IPS DF 19.7 (cell line): ENCODE measurements around the gene RFX3.
"Not testable (repeated sequence)": the region's sequence is repeated elsewhere in the genome, so short reads cannot be mapped to it uniquely, and the experiment has no call there.

Source experiments
- DNase-seq: peaks from one replicate; pipeline ENCODE4 v3.0.0-alpha.2; 2013; ENCODE audit warnings: low read depth, low spot score

RFX3 gene

DNA sequence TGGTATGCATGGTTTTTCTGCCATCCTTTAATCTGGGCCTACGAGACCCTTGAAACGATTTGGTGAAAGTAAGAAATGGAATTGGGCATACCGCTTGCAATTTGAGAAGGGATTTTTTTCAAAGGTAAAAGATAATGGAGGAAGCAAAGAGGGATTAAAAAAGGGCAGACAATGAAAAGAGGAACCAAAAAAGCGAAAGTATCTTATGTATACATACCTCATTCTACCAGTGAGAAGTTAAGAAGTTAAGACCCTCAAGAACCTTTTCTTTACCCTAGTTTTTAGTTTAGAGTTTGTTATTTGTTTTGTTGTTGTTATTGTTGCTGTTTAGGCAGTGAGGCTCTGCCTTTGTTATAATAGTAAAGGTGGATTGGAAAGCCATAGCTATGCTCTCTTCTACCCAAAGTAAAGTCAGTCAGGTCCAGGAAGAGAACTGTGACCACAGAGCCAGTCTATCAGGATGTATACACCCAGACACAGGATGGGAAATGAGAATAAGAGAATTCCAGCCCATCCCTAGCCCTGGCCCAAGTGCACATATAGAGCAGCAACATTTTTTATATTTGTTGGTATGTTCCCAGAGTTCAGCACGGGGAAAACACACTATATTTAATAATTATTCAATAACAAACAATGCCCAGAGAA lies 166.6 kb downstream of the RFX3 start:
- DNase-seq: no peak

DNA sequence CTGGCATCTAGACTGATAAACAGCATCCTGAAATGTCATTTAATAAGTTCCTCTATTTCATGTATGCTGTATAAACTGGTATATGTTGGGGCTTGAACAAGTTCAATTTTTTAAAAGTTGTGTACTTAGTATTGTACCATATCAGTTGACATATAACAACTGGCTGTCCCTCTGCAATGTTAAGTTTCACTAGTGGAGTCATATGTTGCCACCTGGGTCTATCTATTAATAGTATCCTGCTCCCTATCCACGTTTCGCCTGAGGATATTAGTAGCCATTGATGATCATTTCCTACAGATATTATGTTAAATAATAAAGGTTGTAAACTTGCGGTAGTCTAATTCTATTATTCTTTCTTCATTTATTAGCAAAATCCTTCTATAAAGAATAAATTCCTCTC lies 177.6 kb downstream of the RFX3 start:
- no peak for DNase-seq

DNA sequence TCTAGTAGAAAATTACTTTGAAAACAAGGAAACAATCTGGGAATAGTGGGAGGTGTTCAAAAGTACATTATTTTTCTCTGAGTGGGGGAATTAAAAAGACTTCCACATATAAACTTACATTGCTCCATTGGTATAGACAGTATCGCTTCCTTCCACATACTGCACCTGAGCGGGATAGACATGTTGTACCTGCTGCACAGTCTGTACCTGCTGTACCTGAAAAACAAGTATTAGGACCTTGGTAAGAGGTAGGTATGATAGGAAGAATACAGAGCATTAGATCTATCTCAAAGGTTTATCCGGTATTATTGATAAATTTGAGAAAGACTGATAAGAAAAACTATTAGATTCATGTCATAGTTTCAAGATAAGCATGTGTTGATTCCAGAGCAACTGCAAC lies 179.3 kb downstream of the RFX3 start:
- DNase-seq: no peak

DNA sequence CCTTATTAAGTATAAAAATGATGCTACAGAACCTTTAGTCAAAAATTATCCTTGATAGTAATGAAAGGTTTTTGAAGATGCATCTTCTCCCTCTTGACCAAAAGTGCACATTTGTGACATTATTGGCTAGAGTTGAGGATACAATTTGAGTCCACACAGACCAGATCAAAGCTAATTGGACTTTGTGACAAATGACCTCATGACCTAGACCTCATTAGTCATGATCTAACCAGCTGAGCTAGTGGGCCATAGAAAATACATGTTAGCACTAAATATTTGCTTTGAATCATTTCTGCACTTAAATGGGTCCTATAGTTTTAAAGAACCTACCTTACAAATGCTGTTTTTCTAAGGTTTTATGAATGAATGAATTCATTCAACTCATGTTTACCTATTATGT lies 182.1 kb downstream of the RFX3 start:
- no peak for DNase-seq

DNA sequence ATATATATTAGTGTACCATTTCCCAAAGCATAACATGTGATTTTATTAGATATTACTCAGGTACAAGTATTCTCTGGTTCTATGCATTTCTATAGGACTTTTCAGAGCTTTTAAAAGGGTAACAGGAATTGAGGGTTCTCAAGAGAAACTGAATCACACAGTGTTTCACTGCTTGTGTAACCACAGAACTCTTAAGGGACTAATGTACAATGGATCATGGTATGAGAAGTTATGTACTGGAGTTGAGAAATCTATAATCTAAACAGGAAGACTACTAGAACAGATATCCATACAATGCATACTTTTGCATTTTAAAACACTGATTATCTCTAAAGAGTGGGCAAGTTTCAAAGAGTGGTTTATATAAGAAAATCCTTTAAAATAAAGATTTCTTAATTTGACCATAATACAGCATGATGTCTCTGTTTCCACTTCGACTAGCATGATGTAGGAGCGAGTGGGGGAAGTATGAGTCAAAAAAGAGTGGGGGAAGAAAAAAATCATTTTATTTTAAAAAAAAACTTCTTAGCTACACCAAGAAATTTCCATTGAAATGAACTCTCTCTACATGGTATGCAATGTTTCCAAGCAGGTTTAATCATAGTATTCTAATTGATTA lies 183.5 kb downstream of the RFX3 start:
- no peak for DNase-seq

DNA sequence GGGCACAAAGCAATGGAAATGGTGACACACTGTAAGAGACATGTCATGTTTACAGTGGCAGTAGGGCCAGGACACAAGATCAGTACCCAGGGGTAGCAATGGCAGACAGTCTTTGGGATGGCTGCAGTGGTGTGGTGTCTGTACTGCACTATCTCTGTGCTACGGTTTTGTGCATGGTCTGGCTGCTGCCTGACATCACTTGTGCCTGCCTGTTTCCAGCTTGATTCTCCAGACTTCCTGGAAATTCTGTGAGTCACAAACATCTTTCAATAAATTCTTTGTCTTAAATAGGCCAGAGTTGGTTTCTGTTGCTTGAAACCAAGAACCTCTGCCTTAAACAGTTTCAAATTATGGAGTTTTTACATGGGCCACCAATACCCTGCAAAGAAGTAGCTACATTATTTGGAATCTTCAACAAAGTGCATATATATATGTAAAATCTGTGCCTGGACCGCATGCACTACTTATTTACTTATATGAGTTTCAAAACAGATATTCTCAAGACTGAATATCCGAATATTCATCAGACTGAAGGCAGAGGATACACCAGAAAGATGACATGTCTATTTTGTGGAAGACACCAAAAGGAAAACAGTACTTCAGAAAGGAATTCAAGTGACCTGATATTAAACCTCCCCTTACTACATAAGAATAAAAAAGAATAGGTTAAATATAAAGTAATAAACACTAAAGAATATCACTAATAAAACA lies 188.1 kb downstream of the RFX3 start:
- no peak for DNase-seq

DNA sequence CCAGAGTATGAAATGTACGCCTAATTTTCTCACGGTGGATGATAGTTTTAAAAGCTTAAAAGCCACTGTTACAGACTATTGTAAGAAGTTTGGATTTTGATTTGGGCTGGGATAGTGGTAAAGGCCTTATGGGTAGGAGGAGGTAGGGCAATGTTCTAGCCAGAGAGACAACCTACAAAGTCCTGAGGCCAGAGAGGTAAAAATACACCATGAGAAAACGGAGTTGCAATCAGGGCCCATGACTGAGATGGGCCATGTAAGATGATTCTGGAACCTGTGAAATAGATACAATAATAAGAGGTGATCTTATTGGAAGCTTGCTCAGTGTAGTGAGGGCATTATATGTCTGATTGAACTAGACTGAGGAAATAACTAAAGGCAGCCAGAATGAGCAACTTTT lies 188.8 kb downstream of the RFX3 start:
- no peak for DNase-seq

DNA sequence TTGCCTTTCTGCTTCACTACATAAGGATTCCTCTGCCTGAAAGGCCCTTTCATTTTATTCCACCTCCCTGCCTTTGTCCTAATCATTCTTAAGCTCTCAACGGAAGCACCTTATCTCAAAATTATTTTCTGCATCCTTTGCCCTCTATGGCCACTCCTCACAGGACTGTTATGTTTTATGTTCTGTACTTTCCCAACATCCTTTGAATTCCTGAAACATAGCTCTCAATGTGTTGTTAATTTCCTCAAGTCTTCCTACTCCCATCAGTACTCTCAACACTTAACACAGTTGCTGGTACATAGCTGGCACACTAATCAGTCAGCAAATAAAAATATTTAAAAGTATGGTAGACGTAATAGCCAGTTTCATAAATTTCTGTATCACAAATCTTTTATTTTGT lies 193.0 kb downstream of the RFX3 start:
- DNase-seq: no peak

DNA sequence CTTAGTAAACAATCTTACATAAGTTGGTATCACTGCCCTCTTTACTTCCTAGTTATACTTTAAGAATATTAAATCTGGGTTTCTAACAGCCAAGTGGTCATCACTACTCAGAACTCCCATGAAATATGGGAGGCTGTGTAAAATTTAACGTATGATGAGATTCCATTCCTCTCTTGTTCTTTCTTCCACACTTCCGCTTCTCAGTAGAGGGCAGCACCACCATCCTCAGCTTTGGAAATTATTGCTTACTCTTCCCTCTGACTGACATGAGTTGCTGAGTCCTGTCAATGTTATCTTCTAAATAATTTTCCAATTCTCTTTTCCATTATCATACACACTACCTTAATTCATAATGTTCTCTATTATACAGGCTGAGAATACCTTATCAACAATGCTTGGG lies 194.0 kb downstream of the RFX3 start:
- no peak for DNase-seq

DNA sequence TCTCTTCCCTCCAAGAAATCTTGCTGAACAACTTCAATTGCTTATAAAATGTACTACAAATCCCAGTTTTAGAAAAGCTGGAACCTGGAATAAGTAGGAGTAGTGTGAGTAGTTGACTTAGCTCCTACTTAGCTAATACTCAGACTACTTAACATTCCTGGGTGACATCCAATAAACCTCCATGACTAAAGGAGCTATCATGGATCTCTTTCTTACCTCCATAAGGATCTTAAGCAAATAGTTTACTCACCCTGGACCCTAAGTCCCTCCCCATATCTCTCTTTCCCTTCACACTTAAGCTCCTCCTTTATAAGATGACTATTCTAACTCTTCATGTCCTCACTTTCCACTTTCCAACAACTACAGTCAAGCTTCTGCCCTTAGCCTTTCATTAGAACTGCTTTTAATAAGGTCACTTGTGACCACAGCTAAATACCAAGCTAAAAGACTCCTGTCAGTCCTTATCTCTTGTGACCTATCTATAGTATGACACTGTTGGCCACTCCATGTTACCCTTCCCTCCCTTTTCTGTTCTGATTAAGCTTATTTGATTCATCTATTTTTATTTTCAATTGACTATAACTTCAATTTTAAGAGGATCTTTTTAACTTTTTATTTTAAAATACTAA lies 194.9 kb downstream of the RFX3 start:
- DNase-seq: no peak

DNA sequence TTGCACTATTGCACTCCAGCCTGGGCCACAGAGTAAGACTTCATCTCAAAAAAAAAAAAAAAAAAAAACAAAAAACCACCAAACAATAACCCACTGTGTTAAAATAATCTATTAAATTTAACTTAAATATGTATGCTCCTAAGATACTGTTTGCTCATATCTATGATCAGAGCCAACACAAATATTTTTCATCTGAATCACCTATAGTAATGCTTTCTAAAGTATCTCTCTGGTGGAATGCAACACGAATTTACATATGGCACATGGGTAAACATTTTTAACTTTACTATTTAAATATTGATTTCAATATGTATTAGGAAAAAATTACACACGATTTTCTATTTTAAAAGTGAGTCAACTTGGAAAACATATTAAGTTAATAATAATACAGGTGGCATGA lies 196.4 kb downstream of the RFX3 start:
- no peak for DNase-seq

DNA sequence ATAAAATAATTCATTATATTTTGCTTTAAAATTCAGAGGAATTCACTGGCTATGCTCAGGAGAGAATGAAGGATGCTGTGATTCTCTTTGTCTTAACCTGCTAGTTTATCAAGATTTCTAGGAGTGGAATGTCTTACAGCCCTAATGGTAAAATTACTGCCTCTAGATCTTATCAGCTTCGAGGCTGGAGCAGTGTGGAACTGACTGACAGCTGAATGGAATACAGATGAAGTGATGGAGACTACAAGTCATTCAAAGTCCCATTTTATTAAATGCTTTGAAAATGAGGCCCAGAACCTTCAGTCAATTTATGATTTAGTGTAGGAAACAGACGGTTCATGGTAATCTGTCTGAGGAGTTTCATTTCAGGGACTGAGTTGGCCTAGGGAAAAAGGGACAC lies 202.1 kb downstream of the RFX3 start:
- no peak for DNase-seq

DNA sequence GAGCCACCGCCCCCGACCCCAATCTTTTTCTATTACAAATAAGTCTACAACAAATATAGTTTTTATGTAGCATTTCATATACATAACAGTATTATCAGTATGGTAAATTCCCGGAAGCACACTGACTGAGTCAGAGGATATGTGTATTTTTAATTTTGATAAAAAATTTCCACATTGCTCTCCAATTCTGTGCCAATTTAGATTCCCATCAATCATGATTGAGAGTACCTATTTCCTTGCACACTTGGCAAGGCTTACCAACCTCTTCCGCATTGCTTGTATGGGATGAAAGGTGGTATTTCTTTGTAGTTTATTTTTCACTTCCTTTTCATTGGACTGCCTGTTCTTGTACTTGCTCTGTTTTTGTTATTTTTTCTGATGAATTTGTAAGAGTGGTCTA lies 204.6 kb downstream of the RFX3 start:
- no peak for DNase-seq

DNA sequence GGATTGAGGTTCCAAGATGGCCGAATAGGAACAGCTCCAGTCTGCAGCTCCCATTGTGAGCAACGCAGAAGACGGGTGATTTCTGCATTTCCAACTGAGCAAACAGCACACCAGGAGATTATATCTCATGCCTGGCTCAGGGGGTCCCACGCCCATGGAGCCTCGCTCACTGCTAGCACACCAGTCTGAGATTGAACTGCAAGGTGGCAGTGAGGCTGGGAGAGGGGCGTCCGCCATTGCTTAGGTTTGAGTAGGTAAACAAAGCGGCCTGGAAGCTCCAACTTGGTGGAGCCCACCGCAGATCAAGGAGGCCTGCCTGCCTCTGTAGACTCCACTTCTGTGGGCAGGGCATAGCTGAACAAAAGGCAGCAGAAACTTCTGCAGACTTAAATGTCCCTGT lies 213.2 kb downstream of the RFX3 start:
- DNase-seq: not testable (repeated sequence)

DNA sequence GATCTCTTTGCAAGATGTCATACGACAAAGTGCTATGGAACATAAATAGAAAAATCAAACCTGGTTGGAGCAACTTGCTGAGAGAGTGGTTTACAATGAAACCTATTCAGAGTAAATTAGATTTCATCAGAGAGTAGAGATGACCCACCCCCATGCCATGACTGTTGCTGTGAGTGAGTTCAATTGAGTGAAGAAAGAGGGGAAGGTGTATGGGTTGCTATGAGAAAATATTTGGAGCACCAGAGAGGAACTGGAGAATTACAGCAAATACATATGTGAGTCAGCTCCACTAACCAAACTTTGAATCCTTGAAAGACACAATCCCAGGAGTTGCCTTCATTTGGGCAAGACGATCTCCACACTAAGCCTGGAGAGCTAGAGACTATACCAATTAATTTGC lies 217.2 kb downstream of the RFX3 start:
- no peak for DNase-seq

DNA sequence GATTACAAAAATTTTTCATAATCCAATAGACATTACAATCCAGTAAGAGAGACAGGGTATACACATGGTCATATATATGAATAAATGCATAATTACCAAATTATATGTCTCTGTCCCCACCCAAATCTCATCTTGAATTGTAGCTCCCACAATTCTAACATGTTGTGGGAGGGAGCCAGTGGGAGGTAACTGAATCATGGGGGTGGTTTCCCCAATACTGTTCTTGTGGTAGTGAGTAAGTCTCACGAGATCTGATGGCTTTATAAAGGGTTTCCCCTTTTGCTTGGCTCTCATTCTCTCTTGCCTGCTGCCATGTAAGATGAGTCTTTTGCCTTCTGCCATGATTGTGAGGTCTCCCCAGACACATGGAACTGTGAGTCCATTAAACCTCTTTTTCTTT lies 221.4 kb downstream of the RFX3 start:
- DNase-seq: not testable (repeated sequence)

DNA sequence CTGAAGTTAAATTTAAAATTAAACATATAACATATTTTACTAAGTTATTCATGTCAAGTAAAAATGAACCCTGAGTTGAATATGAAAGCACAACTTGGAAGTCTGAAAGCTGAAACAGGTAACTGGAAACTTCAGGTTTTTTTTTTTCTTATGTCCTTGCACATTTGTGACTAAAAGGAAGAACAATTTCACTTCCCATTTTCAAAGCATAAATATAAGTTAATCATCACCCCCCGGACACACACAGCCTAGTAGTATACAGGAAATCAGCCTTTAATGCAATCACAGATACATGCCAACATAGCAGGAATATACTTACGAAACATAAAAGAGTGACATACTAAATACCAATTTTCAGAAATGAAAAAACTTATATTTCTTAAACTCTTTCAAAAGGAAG lies 225.9 kb downstream of the RFX3 start:
- no peak for DNase-seq

DNA sequence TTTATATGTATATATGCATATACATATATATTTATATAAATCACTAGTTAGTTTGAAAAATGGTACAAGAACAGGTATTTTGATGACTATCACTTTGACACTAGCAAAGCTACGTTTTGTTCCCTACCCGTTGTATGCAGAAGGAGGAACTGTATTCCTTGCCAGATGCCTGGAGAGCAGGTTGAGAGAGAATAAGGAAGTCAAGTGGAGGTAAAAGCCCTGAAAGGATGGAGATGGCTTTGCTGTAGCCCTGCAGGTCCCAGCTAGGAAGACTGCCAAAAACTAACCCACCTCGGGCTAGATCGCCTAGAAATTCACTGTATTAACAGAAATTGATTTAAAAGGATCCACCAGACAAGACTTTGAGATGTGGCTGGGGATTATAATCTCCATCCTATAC lies 229.3 kb downstream of the RFX3 start:
- DNase-seq: no peak

DNA sequence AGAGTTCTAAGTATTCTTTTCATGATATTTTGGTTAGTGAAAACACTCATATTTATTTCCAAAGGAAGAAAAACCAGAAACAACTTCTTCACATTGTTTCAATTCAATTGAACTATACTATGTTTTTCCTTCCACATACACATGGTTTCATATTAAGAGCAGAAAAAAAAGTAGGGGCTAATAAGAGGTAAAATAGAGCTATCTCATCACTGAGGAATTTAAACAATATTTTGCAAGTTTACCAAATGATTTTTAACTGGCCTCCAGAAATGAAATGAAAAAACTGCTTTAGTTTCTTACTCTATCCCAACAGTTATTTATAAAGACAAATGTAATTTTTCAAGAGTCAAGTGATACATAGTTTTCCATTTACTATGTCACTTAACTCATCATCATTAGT lies 233.5 kb downstream of the RFX3 start:
- DNase-seq: no peak

DNA sequence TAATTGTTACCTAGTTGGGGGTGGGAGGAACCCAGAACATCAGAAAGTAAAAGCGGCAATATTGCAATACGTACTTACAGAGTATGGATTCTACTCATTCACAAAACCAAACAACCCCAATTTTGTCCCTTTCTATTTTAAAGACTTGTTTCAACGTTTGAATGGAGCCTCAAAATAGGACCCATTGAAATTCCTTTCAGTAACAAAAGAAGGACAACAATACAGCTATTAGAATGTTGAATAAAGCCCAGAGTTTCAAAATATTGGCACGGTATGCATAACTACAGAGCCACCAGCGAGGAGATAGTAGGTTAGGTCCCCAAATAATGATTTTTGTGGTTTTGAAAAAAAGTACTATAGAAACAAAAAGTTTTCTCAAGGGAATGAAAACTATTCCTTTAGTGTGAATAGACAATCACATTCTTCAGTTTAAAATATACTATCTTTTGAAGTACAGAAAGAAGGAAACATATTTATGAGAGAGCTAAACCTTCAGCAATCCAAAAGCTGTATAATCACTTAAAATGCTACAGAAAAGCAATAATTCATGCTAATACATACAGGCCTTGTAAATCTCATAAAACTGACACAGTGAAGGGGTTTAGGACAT lies 235.5 kb downstream of the RFX3 start:
- DNase-seq: no peak

DNA sequence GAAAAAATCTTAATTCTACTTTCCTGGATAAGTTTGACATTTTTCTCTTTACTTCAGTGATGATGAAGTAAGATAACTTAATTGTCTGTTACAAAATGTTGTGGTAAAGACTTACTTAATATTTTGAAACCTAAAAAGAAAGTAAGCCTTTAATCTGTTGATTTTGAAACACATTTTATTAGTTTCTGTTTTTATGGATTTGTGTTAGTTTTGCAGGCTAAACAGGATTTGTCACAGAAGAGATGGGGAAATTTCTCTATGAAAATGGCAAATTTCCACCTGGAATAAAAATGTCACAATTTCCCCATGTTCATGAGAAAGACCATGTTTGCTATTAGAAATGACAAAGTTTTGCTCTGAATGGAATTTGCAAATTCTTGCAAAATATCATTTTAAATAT lies 237.1 kb downstream of the RFX3 start:
- no peak for DNase-seq

DNA sequence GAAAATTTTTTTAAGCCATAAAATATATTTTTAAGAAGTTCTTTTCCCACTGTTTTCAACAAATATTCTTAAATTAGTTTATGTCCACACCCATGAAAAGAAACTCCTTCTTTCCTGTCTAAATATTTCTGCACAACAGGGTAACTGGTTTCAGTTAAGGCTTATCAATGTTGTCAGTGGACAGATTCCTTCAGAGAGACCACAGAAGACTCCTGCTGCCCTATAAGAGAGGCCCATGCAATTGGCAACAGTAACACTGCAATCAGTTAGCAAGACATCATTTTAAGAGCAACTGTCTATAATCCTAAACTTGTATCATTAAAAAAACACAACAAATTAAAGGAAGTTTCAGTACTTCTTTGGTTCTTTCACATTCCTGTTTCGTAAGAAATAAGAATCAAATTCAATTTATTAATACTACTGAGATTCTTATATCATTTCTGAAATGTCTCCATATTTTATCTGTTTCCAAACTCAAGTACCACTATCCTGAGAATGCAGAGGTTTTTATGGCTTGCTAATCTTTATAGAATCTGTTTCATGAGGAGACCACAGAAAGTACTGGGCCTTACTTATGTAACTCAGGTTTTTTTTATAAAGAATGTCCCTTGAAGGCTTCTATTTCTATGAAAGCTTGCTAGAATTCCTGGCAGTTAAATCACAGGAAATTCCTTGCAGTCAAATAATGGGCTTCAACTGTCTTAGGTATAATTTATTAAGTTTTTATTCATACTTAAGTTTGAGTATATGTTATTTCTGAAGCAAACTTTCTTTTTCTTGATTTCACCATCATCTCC lies 240.2 kb downstream of the RFX3 start:
- no peak for DNase-seq
